Posterior vena cava (tissue), 2 donors: Measurements from ENCODE around the gene MGLL. TPM values are rescaled to one million over a fixed set of nuclear protein-coding genes. Genes with fewer than 3 reads are reported as not detected.

Experiments
- DNase-seq: peaks from one replicate; pipeline ENCODE4 v3.0.0-alpha.2; 2020; ENCODE audit warnings: low spot score
- intact Hi-C, 2 donors: fragments of 100-400 bp; cut with DNase I; formaldehyde crosslinking; loops; one replicate each; pipeline versions ENCODE4 v1.14.1 to v1.14.2; 2022 to 2023
- total RNA-seq, 2 donors: library from RNA; stranded (reverse); fragmentation: NEBNext Ultra II Directional; extraction: Animal tissue kit (Norgen Biotek cat#: 25700); gene quantifications; one replicate each; pipeline ENCODE4 v1.2.1, GENCODE V29; 2021
- donor health status: DM: yes; HTN: yes; CAD: no.
- donor health status: DM: yes; HTN: yes; CAD: no.

The MGLL gene
- total RNA-seq, 2 donors from 2014 or later = 107 to 216 TPM

DNA sequence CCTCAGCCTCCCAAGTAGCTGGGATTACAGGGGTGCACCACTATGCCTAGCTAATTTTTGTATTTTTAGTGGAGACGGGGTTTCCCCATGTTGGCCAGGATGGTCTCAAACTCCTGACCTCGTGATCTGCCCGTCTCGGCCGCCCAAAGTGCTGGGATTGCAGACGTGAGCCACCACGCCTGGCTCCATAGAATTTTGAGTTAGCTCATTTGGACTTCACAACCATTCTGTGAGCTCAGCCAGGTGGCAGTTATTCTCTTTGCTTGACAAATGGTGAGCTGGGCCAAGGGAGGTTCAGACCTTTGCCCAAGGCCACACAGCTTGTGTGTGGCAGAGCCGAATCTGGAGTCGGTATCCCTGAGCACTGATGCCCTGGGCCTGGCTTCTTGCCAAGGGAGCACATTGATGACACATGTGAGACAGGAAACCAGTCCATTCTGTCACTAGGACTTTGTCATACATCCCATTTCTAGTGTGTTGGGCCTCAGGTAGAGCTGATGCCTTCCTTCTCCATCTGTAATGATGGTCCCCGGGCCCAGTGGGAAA, 175.7 kb downstream of the MGLL start:
- intact Hi-C loops = no loop called here
- peak; percentile 62 for DNase-seq

DNA sequence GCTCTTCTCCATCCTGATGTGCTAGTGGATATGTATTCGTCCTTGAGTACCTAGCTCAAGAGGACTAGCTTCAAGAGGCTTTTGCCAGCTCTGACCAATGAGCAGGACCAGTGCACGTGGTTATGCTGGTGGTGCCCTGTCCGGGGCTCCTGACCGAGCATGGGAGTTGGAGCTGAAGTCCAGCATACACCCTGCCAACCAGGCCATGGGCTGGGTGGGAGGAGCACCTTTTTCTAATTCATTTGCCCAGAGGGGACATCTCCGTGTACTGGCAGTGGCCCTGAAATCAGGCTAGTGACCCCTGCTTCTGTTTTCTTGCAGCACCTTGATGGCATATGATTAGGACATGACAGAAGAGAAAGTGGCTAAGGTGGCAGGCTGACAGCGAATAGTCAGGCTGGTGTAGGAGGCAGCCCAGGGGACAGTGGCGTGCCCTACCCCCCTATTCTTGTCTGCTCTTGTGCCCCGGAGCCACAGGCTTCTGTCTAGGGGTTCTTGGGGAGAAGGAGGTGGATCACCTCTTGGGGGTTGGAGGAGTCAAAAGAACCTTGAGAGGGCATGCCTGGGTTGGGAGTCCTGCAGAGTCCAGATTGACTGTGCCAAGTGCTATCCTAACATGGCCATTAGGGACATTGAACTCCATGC, 176.8 kb downstream of the MGLL start:
- intact Hi-C loops = no loop called here
- peak; percentile 42 for DNase-seq

DNA sequence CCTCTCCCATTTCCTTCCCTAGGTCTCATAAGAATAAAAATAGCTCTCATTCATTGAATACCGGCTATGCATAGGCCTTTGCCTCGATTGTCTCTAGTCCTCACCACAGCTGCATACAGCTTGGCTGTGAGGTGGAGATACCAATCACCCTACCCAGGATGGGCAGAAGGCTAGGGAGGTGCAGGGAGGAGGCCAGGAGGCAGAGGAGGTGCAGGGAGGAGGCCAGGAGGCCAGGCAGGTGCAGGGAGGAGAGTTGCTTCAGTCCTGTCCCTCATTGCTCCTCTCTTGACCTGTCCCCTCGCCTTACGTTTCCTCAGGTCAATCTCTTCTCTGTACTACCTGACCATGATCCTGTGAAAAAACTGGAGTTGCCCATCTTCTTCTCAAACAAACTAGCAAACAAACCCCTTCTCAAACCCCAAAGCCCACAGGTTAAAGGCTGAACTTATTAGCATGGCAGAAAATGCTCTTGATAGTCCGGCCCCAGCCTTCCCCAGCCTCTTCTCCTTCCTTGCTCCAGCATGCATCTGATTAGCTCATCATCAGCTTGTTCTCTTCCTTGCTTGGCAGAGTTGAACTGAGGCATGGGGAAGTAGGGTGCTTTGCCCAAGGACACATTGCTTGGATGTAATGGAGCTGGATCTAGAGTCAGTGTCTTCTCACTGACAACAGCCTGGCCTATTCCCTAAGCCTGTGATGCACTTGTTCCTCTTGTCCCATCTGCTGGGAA, 177.5 kb downstream of the MGLL start:
- intact Hi-C loops = no loop called here
- DNase-seq = peak; percentile 50

DNA sequence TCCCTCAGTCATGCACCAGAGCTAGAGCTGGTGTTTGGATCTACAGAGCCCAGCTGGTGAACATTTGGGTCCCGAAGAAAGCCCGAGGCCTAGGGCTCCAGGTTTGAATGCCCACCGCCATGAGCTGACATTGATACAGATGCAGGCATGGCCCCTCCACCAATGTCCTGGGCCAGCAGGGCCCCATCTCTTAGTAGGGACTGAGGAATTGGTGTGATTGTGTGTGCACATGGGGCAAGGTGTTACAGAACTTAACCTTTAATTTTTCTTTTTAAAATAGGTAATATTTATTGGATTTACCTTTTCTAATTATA, 182.3 kb downstream of the MGLL start:
- DNase-seq = peak; percentile 32
- intact Hi-C loops = no loop called here

DNA sequence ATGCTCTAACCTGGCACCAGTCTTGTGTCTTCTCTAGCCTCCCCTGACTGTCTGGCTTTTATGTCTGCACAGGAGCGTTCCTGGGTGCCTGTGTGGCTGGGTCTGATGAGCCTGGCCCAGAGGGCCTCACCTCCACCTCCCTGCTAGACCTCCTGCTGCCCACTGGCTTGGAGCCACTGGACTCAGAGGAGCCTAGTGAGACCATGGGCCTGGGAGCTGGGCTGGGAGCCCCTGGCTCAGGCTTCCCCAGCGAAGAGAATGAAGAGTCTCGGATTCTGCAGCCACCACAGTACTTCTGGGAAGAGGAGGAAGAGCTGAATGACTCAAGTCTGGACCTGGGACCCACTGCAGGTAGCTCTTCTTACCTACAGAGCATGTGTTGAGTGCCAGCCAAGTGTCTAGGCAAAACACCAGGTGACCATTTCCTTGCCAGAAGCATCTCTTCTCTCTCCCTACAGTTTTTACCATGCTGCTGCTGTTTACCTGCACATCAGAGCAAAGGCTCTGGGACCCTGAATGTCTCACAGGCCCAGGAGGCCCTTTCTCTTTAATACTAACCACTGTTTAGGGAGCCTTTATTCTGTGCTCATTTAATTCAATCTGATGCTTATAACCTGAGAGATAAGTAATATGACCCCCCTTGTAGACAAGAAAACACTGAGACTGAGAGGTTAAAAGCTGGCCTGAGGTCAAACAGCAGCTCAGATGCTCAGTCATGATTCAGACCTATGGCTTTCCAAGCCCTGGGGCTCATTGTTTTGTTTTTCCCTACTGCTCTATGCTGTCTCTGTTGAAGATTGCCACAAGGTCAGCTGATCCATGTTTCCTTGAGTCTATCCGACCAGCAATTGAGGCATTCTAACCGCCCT, 182.9 kb downstream of the MGLL start:
- intact Hi-C loops = no loop called here
- DNase-seq = peak; percentile 55

Other genes with a start within 250 kb of the MGLL start
- gene TPRA1, start 231.8 kb downstream of the MGLL start, total RNA-seq = 10 to 100 TPM; 21.4 to 22.8 TPM
- 1 to 10 TPM; 4.0 to 5.6 TPM for gene MCM2, start 224.1 kb downstream of the MGLL start, total RNA-seq
- gene PODXL2, start 193.3 kb downstream of the MGLL start, total RNA-seq = 1 to 10 TPM; 2.0 to 2.5 TPM
- 10 to 100 TPM; 27.7 to 28.9 TPM for gene ABTB1, start 149.6 kb downstream of the MGLL start, total RNA-seq
- gene KBTBD12, start 92.7 kb upstream of the MGLL start, total RNA-seq = 1 to 10 TPM; 2.1 to 3.0 TPM
- 100 to 1,000 TPM; 188 to 199 TPM for gene SEC61A1, start 229.9 kb upstream of the MGLL start, total RNA-seq